ENCODE measurements around the gene NFE2L1. TPM values are rescaled to one million over a fixed set of nuclear protein-coding genes. Genes with fewer than 3 reads are reported as not detected.

NFE2L1 gene
- total RNA-seq, 1 experiment from 2014 or later: 149 TPM

- intact Hi-C loops (cut with micrococcal nuclease; ENCODE audit: unreplicated experiment): no loop called here
- Histone ChIP-seq H3K27me3 (replicated peaks; ENCODE audit: insufficient read depth, low read depth, low read length, poor library complexity) (no peaks in the 10 kb centered on the region), H3K36me3 (ENCODE audit: insufficient read depth, low read length, poor library complexity, severe bottlenecking) (peaks cover 4% of the 10 kb centered on the region), H3K9me3 (ENCODE audit: low read depth, low read length, poor library complexity, severe bottlenecking) (no peaks in the 10 kb centered on the region), H3K4me3 (ENCODE audit: low read depth, low read length, poor library complexity, severe bottlenecking) (peak overlapping the region; percentile 83), H3K27ac (ENCODE audit: low read depth, low read length, poor library complexity, severe bottlenecking) (peak overlapping the region; percentile 93), H3K4me1 (ENCODE audit: insufficient read depth, low read length, poor library complexity, severe bottlenecking) (peaks cover 6% of the 10 kb centered on the region)
- CTCF ChIA-PET: interaction anchor here (1.0 to 1.1 kb wide), 2 partner anchors 11 to 78 kb away, joined by 3 read pairs; no protein-coding TSS in a partner anchor
- POLR2A ChIA-PET (ENCODE audit: low non-redundant PET): interaction anchor here (0.6 kb wide), 1 partner anchor 13 kb away, joined by 3 read pairs; no protein-coding TSS in a partner anchor
- no peak for DNase-seq (ENCODE audit: low spot score)
- no peak for TF ChIP-seq CTCF (conservative IDR thresholded peaks at IDR 0.05; ENCODE audit: low read depth, low read length)
- TF ChIP-seq EZH2 (IDR thresholded peaks at IDR 0.05; ENCODE audit: borderline replicate concordance, low read depth, low read length, poor library complexity, severe bottlenecking): no peak
- BruUV-seq (replicated peaks): no TSS peak
Observed at GRCh38 chr17:48100160-48100559, 52.0 kb downstream of the NFE2L1 start.

GRCh38 chr17:48100591-48101011 lies 52.4 kb downstream of the NFE2L1 start:
- peaks cover 2% of the 10 kb centered on the region for H3K36me3 ChIP-seq (ENCODE audit: insufficient read depth, low read length, poor library complexity, severe bottlenecking)
- no TSS peak for BruUV-seq (replicated peaks)
- H3K9me3 ChIP-seq (ENCODE audit: low read depth, low read length, poor library complexity, severe bottlenecking): no peaks in the 10 kb centered on the region
- POLR2A ChIA-PET (ENCODE audit: low non-redundant PET): interaction anchor here (0.6 kb wide), 2 partner anchors 13 to 49 kb away, joined by 3 read pairs; no protein-coding TSS in a partner anchor
- H3K27ac ChIP-seq (ENCODE audit: low read depth, low read length, poor library complexity, severe bottlenecking): peak overlapping the region; percentile 93
- no peak for TF ChIP-seq EZH2 (IDR thresholded peaks at IDR 0.05; ENCODE audit: borderline replicate concordance, low read depth, low read length, poor library complexity, severe bottlenecking)
- TF ChIP-seq CTCF (conservative IDR thresholded peaks at IDR 0.05; ENCODE audit: low read depth, low read length): no peak
- peak overlapping the region; percentile 83 for H3K4me3 ChIP-seq (ENCODE audit: low read depth, low read length, poor library complexity, severe bottlenecking)
- intact Hi-C loops (cut with micrococcal nuclease; ENCODE audit: unreplicated experiment): no loop called here
- peak; percentile 78 for DNase-seq (ENCODE audit: low spot score)
- H3K27me3 ChIP-seq (replicated peaks; ENCODE audit: insufficient read depth, low read depth, low read length, poor library complexity): no peaks in the 10 kb centered on the region
- CTCF ChIA-PET: interaction anchor here (1.0 to 1.1 kb wide), 2 partner anchors 12 to 78 kb away, joined by 3 read pairs; no protein-coding TSS in a partner anchor
- peaks cover 6% of the 10 kb centered on the region for H3K4me1 ChIP-seq (ENCODE audit: insufficient read depth, low read length, poor library complexity, severe bottlenecking)

GRCh38 chr17:48101012-48101720 lies 53.0 kb downstream of the NFE2L1 start, which contains the start of gene CBX1:
CBX1 (minus strand) TSS chr17:48101478; CDS start chr17:48077004, 24,474 bp downstream.
- POLR2A ChIA-PET (ENCODE audit: low non-redundant PET): interaction anchor here (0.6 kb wide), 1 partner anchor 49 kb away, joined by 3 read pairs; no protein-coding TSS in a partner anchor

More at GRCh38 chr17:48101012-48101720, 53.0 kb downstream of the NFE2L1 start, which contains the start of gene CBX1:
- CTCF ChIA-PET: interaction anchor here (1.0 kb wide), 1 partner anchor 77 kb away, joined by 3 read pairs; no protein-coding TSS in a partner anchor
- Histone ChIP-seq H3K36me3 (ENCODE audit: insufficient read depth, low read length, poor library complexity, severe bottlenecking) (no peaks in the 10 kb centered on the region), H3K4me1 (ENCODE audit: insufficient read depth, low read length, poor library complexity, severe bottlenecking) (peaks cover 6% of the 10 kb centered on the region), H3K9me3 (ENCODE audit: low read depth, low read length, poor library complexity, severe bottlenecking) (no peaks in the 10 kb centered on the region), H3K4me3 (ENCODE audit: low read depth, low read length, poor library complexity, severe bottlenecking) (peak within 1 kb of the TSS; percentile 83), H3K27me3 (replicated peaks; ENCODE audit: insufficient read depth, low read depth, low read length, poor library complexity) (no peaks in the 10 kb centered on the region), H3K27ac (ENCODE audit: low read depth, low read length, poor library complexity, severe bottlenecking) (peak within 1 kb of the TSS; percentile 93)
- peak; percentile 99 for DNase-seq (ENCODE audit: low spot score)
- no TSS peak for BruUV-seq (replicated peaks)
- no peak for TF ChIP-seq CTCF (conservative IDR thresholded peaks at IDR 0.05; ENCODE audit: low read depth, low read length)
- TF ChIP-seq EZH2 (IDR thresholded peaks at IDR 0.05; ENCODE audit: borderline replicate concordance, low read depth, low read length, poor library complexity, severe bottlenecking): no peak
- intact Hi-C loops (cut with micrococcal nuclease; ENCODE audit: unreplicated experiment): no loop called here
